IMR-90 (cell line): Measurements from ENCODE around the gene LRRK2. TPM values are rescaled to one million over a fixed set of nuclear protein-coding genes. Genes with fewer than 3 reads are reported as not detected.
A peak's percentile ranks its signal among the peaks of the same experiment; 100 is the strongest.

Experiments used
- ATAC-seq: fragments of 200-7000 bp; cut with Tn5 transposase; 2 replicates; pipeline ENCODE4 v1.9.1; 2020; ENCODE audit warnings: low read depth, mild to moderate bottlenecking, moderate library complexity
- BruUV-seq: library from RNA; stranded (reverse); fragments of 400-500 nt; replicated peaks from 2 replicates; lab custom pipeline; 2021; lab: Mats Ljungman, UMichigan
- CTCF ChIA-PET: fragments of 300-600 bp; formaldehyde crosslinking; extraction: SDS; loops from one replicate; lab custom pipeline; 2021; ENCODE audit warnings: antibody characterized with exemption; lab: Yijun Ruan, JAX
- POLR2A ChIA-PET: fragments of 300-600 bp; sonication (Branson Sonifier 250); formaldehyde crosslinking; loops from one replicate; lab custom pipeline; 2022; ENCODE audit warnings: antibody characterized with exemption; ENCODE audit not compliant: unreplicated experiment; lab: Charles Lee
- DNase-seq: peaks from one replicate; pipeline ENCODE4 v3.0.0; 2013
- H2AFZ ChIP-seq: replicated peaks from 2 replicates; pipeline ENCODE3; 2013; ENCODE audit warnings: low read length, mild to moderate bottlenecking; ENCODE audit not compliant: poor library complexity
- H2AK5ac ChIP-seq: 2 replicates; pipeline ENCODE4 v1.6.1; 2013; ENCODE audit warnings: low read depth, low read length, inconsistent platforms
- H2AK9ac ChIP-seq: replicated peaks from 2 replicates; pipeline ENCODE3; 2013; ENCODE audit warnings: mild to moderate bottlenecking, low read depth, low read length, moderate library complexity; ENCODE audit not compliant: poor library complexity
- H2BK120ac ChIP-seq: 2 replicates; pipeline ENCODE4 v1.6.1; 2013; ENCODE audit warnings: low read depth, low read length, inconsistent platforms
- H2BK15ac ChIP-seq: 3 replicates; pipeline ENCODE4 v1.6.1; 2013; ENCODE audit warnings: low read depth, low read length, inconsistent platforms
- H2BK20ac ChIP-seq: 2 replicates; pipeline ENCODE4 v1.6.1; 2013; ENCODE audit warnings: low read depth, mild to moderate bottlenecking, inconsistent platforms, low read length, moderate library complexity
- H2BK5ac ChIP-seq: 2 replicates; pipeline ENCODE4 v1.6.1; 2013; ENCODE audit warnings: mild to moderate bottlenecking, low read depth, low read length, inconsistent platforms; ENCODE audit not compliant: poor library complexity, severe bottlenecking
- H3K14ac ChIP-seq: replicated peaks from 2 replicates; pipeline ENCODE4 v1.6.1; 2013; ENCODE audit warnings: low read depth, low read length, inconsistent platforms
- H3K18ac ChIP-seq: 2 replicates; pipeline ENCODE4 v1.6.1; 2013; ENCODE audit warnings: low read depth, low read length, control low read depth
- H3K23ac ChIP-seq: 2 replicates; pipeline ENCODE4 v1.6.1; 2013; ENCODE audit warnings: low read depth, low read length, inconsistent platforms
- H3K27ac ChIP-seq: 2 replicates; pipeline ENCODE4 v1.5.1; 2013; ENCODE audit warnings: mild to moderate bottlenecking, control low read depth, low read length; ENCODE audit not compliant: insufficient read depth
- H3K27me3 ChIP-seq: 2 replicates; pipeline ENCODE4 v1.6.1; 2013; ENCODE audit warnings: low read length; ENCODE audit not compliant: control insufficient read depth, insufficient read depth
- H3K36me3 ChIP-seq: 2 replicates; pipeline ENCODE4 v1.6.1; 2013; ENCODE audit warnings: low read length, mixed read lengths; ENCODE audit not compliant: control insufficient read depth, insufficient read depth
- H3K4ac ChIP-seq: 2 replicates; pipeline ENCODE4 v1.6.1; 2013; ENCODE audit warnings: low read depth, low read length, inconsistent platforms
- H3K4me1 ChIP-seq: 2 replicates; pipeline ENCODE4 v1.6.1; 2013; ENCODE audit warnings: low read length, mixed read lengths; ENCODE audit not compliant: control insufficient read depth, insufficient read depth
- H3K4me2 ChIP-seq: 2 replicates; pipeline ENCODE4 v1.6.1; 2013; ENCODE audit warnings: low read depth, mild to moderate bottlenecking, control low read depth, low read length, moderate library complexity
- H3K4me3 ChIP-seq: 2 replicates; pipeline ENCODE4 v1.5.1; 2013; ENCODE audit warnings: low read depth, mild to moderate bottlenecking, control low read depth, low read length, moderate library complexity; ENCODE audit not compliant: insufficient read depth
- H3K56ac ChIP-seq: 2 replicates; pipeline ENCODE4 v1.6.1; 2013; ENCODE audit warnings: low read length, inconsistent platforms; ENCODE audit not compliant: insufficient read depth; ENCODE audit errors: extremely low read depth
- H3K79me1 ChIP-seq, 2 experiments: 2 replicates each; pipeline ENCODE4 v1.6.1; 2013; ENCODE audit warnings: low read length in 2 of 2, inconsistent platforms in 1 of 2, low read depth in 1 of 2
- H3K9ac ChIP-seq: 2 replicates; pipeline ENCODE4 v1.6.1; 2013; ENCODE audit warnings: low read depth, low read length, control low read depth
- H3K9me1 ChIP-seq: 2 replicates; pipeline ENCODE4 v1.6.1; 2013; ENCODE audit warnings: low read length, inconsistent platforms; ENCODE audit not compliant: insufficient read depth
- H3K9me3 ChIP-seq: 2 replicates; pipeline ENCODE4 v1.6.1; 2013; ENCODE audit warnings: low read length; ENCODE audit not compliant: control insufficient read depth, insufficient read depth
- H4K20me1 ChIP-seq: 2 replicates; pipeline ENCODE4 v1.6.1; 2013; ENCODE audit warnings: low read length, inconsistent platforms; ENCODE audit not compliant: insufficient read depth
- H4K5ac ChIP-seq: 2 replicates; pipeline ENCODE4 v1.6.1; 2013; ENCODE audit warnings: mild to moderate bottlenecking, low read depth, low read length, control low read depth
- H4K8ac ChIP-seq, 2 experiments: 2 replicates each; pipeline ENCODE4 v1.6.1; 2013; ENCODE audit warnings: low read depth in 2 of 2, low read length in 2 of 2, control low read depth in 1 of 2, inconsistent platforms in 1 of 2
- H4K91ac ChIP-seq: 2 replicates; pipeline ENCODE4 v1.6.1; 2013; ENCODE audit warnings: low read depth, low read length, inconsistent platforms; ENCODE audit not compliant: insufficient read depth
- BHLHE40 ChIP-seq: fragments of 150-350 bp; IDR thresholded peaks from 2 replicates; pipeline ENCODE4 v1.6.1; 2016; ENCODE audit warnings: mild to moderate bottlenecking, low read depth, low read length
- CEBPB ChIP-seq: IDR thresholded peaks from 2 replicates; pipeline ENCODE4 v1.6.1; 2012; ENCODE audit warnings: low read depth, low read length, improper control_type of control experiment
- CHD1 ChIP-seq: IDR thresholded peaks from 2 replicates; pipeline ENCODE4 v1.6.1; 2012; ENCODE audit warnings: low read depth, low read length, improper control_type of control experiment
- CTCF ChIP-seq: conservative IDR thresholded peaks from 2 replicates; pipeline ENCODE4 v1.5.1; 2012; ENCODE audit warnings: mild to moderate bottlenecking, low read depth, low read length, improper control_type of control experiment
- ELK1 ChIP-seq: fragments of 150-350 bp; IDR thresholded peaks from 2 replicates; pipeline ENCODE4 v1.6.1; 2016; ENCODE audit warnings: low read depth, mild to moderate bottlenecking, low read length, moderate library complexity, borderline replicate concordance
- MAFK ChIP-seq: IDR thresholded peaks from 2 replicates; pipeline ENCODE4 v1.6.1; 2012; ENCODE audit warnings: low read depth, low read length, improper control_type of control experiment
- MAZ ChIP-seq: IDR thresholded peaks from 2 replicates; pipeline ENCODE4 v1.6.1; 2012; ENCODE audit warnings: low read depth, mild to moderate bottlenecking, low read length, improper control_type of control experiment, moderate library complexity, borderline replicate concordance
- MXI1 ChIP-seq: IDR thresholded peaks from 2 replicates; pipeline ENCODE4 v1.6.1; 2012; ENCODE audit warnings: low read depth, mild to moderate bottlenecking, low read length, moderate library complexity, borderline replicate concordance
- NFE2L2 ChIP-seq: fragments of 150-350 bp; IDR thresholded peaks from 2 replicates; pipeline ENCODE4 v1.6.1; 2016; ENCODE audit warnings: low read depth, mild to moderate bottlenecking, low read length
- POLR2A ChIP-seq: IDR thresholded peaks from 2 replicates; pipeline ENCODE4 v1.6.1; 2012; ENCODE audit warnings: mild to moderate bottlenecking, low read depth, low read length
- RAD21 ChIP-seq: IDR thresholded peaks from 2 replicates; pipeline ENCODE4 v1.6.1; 2012; ENCODE audit warnings: low read length, improper control_type of control experiment
- RCOR1 ChIP-seq: IDR thresholded peaks from 2 replicates; pipeline ENCODE4 v1.6.1; 2012; ENCODE audit warnings: mild to moderate bottlenecking, low read length, improper control_type of control experiment; ENCODE audit not compliant: insufficient replicate concordance
- RFX5 ChIP-seq: IDR thresholded peaks from 2 replicates; pipeline ENCODE4 v1.8.0; 2012; ENCODE audit warnings: low read depth, mild to moderate bottlenecking, low read length, moderate library complexity
- SMC3 ChIP-seq: fragments of 150-350 bp; IDR thresholded peaks from 2 replicates; pipeline ENCODE4 v1.6.1; 2016; ENCODE audit warnings: low read depth, mild to moderate bottlenecking, antibody characterized with exemption, low read length, moderate library complexity
- USF2 ChIP-seq: fragments of 150-350 bp; IDR thresholded peaks from 2 replicates; pipeline ENCODE4 v1.6.1; 2017; ENCODE audit warnings: mild to moderate bottlenecking, antibody characterized with exemption, low read length, low read depth
- WGBS, 2 experiments: methylation state at CpG; one replicate each; pipeline versions ENCODE4 v1.1.5 to v1.1.7; 2013; ENCODE audit warnings: missing lambda C conversion rate in 2 of 2; ENCODE audit not compliant: insufficient read length in 1 of 2; ENCODE audit errors: extremely low coverage in 2 of 2; 5-methylcytosine and 5-hydroxymethylcytosine counted together
- dilution Hi-C: fragments of 300-500 bp; cut with HindIII; formaldehyde crosslinking; loops from one replicate; pipeline ENCODE4 v1.14.3; 2018; ENCODE audit warnings: low sequenced_read_pairs; ENCODE audit not compliant: unreplicated experiment
- in situ Hi-C: fragments of 300-500 bp; cut with MboI; formaldehyde crosslinking; loops from 3 replicates; pipeline ENCODE4 v1.14.3; 2019; ENCODE audit warnings: low sequenced_read_pairs, inconsistent platforms, mixed read lengths
- intact Hi-C: fragments of 100-400 bp; cut with micrococcal nuclease; formaldehyde crosslinking; loops from 2 replicates; pipeline ENCODE4 v1.10.0; 2022
- polyA plus RNA-seq, 3 experiments: library from polyadenylated mRNA; depleted of rRNA; stranded (reverse); fragments of >200 nt; gene quantifications; 2 replicates each; pipeline ENCODE4 v1.2.3, GENCODE V29; 2012; ENCODE audit warnings: low replicate concordance in 1 of 3
- total RNA-seq: library from RNA; depleted of rRNA; stranded (reverse); fragments of >200 nt; gene quantifications from 2 replicates; pipeline ENCODE4 v1.2.3, GENCODE V29; 2012

LRRK2 gene
- total and polyA plus RNA-seq, 2 of the 4 experiments (the other 2 are of a cell fraction) = 0.17 to 0.54 TPM

- Histone ChIP-seq H3K18ac (no peak overlapping the region), H4K20me1 (no peaks in the 10 kb centered on the region), H3K4ac (no peak overlapping the region), H2BK15ac (no peak overlapping the region), H2BK20ac (no peak overlapping the region), H3K36me3 (no peaks in the 10 kb centered on the region), H3K4me2 (no peak overlapping the region), H3K23ac (no peak overlapping the region), H2BK5ac (no peak overlapping the region), H2BK120ac (no peak overlapping the region), H3K4me3 (no peak overlapping the region), H3K9me1 (no peaks in the 10 kb centered on the region), H3K14ac (no peak overlapping the region), H4K8ac (no peak overlapping the region), H4K5ac (no peak overlapping the region), H3K9me3 (no peaks in the 10 kb centered on the region), H3K4me1 (no peaks in the 10 kb centered on the region), H3K9ac (no peak overlapping the region), H3K27me3 (no peaks in the 10 kb centered on the region), H2AK5ac (no peak overlapping the region), H3K79me1 (no peaks in the 10 kb centered on the region), H2AFZ (no peak overlapping the region), H2AK9ac (no peak overlapping the region), H4K91ac (no peak overlapping the region), H3K27ac (no peak overlapping the region), H3K56ac (no peak overlapping the region)
- WGBS, 2 experiments = no CpG with 5 or more reads among the region's 3 CpGs
- DNase-seq (peak; percentile 1), ATAC-seq (no peak)
- intact Hi-C loops (no loop called here), dilution Hi-C loops (no loop called here), in situ Hi-C loops (no loop called here)
- no TSS peak for BruUV-seq
- no peak for TF ChIP-seq POLR2A
- TF ChIP-seq RAD21 = no peak
- TF ChIP-seq USF2 = no peak
- TF ChIP-seq CHD1 = no peak
- no peak for TF ChIP-seq NFE2L2
- no peak for TF ChIP-seq CTCF
- TF ChIP-seq MXI1 = no peak
- TF ChIP-seq RCOR1 = no peak
- TF ChIP-seq MAFK = no peak
- no peak for TF ChIP-seq RFX5
- TF ChIP-seq CEBPB = no peak
- no peak for TF ChIP-seq SMC3
- TF ChIP-seq ELK1 = no peak
- TF ChIP-seq BHLHE40 = no peak
- TF ChIP-seq MAZ = no peak
- ChIA-PET POLR2A (no interaction called here), CTCF (no interaction called here)
These were observed 75.7 kb downstream of the LRRK2 start for GRCh38 chr12:40300490-40300889.
